ENCODE data around the gene SMARCE1. TPM values are rescaled to one million over a fixed set of nuclear protein-coding genes. Genes with fewer than 3 reads are reported as not detected.

Gene SMARCE1
- polyA plus RNA-seq, 1 donor from 2014 or later, result 248 TPM

- no peak for TF ChIP-seq EP300 (conservative IDR thresholded peaks at IDR 0.05; ENCODE audit: poor library complexity, severe bottlenecking)
These were observed 49.0 kb upstream of the SMARCE1 start (continued) for GRCh38 chr17:40696651-40697072.

DNA sequence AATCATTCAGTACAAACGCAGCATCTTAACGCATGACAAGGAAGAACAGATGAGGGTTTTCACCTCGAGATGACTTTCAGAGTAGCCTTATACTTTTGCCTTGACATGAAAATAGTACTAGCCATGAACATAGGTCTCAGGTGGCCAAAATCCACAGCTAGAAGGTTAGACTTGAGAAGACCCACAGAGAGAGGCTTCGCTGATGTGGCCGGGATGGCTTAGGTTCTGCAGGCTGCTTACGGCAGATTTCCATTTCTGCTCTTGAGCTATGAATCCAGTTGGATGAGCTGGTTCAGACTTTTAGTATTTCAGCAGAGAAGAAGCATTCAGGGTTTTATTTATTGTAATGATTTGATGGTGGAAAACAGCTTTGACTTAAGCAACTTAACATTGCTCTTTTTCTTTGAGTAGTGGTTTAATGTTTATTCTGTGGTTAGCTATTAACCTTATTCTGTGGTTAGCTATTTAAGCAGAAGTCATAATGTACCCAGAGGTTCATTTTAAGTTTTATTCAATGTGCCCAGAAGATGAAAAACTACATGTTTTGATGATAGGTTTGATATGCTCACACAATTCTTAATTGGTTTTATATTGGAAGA, 48.4 kb upstream of the SMARCE1 start:
- no peaks in the 10 kb centered on the region for H3K27me3 ChIP-seq (ENCODE audit: insufficient read depth, low read depth, low read length)
- no peaks in the 10 kb centered on the region for H3K36me3 ChIP-seq (ENCODE audit: insufficient read depth, low read length)
- no peak overlapping the region for H3K4me3 ChIP-seq (ENCODE audit: low read length)
- no peaks in the 10 kb centered on the region for H3K9me3 ChIP-seq (ENCODE audit: low read length)
- no peak overlapping the region for H3K27ac ChIP-seq (ENCODE audit: low read length)
- H2AFZ ChIP-seq (ENCODE audit: low read depth, low read length), result no peak overlapping the region
- H3K4me2 ChIP-seq (ENCODE audit: low read length), result no peak overlapping the region
- H3K9me2 ChIP-seq (ENCODE audit: insufficient read depth, low read length), result no peaks in the 10 kb centered on the region
- no peaks in the 10 kb centered on the region for H3F3A ChIP-seq (ENCODE audit: insufficient read depth, low read length, poor library complexity, severe bottlenecking)
- no peak overlapping the region for H3K9ac ChIP-seq (ENCODE audit: low read length)
- H4K20me1 ChIP-seq (ENCODE audit: insufficient read depth), result no peaks in the 10 kb centered on the region
- TF ChIP-seq MXI1 (conservative IDR thresholded peaks at IDR 0.05; ENCODE audit: poor library complexity, severe bottlenecking) (no peak), EZH2 (IDR thresholded peaks at IDR 0.05; ENCODE audit: borderline replicate concordance, insufficient read depth, low read length, poor library complexity, severe bottlenecking) (no peak), TAF1 (IDR thresholded peaks at IDR 0.05; ENCODE audit: low read depth) (no peak), RAD21 (conservative IDR thresholded peaks at IDR 0.05) (no peak)
- TF ChIP-seq, protein P1, sequence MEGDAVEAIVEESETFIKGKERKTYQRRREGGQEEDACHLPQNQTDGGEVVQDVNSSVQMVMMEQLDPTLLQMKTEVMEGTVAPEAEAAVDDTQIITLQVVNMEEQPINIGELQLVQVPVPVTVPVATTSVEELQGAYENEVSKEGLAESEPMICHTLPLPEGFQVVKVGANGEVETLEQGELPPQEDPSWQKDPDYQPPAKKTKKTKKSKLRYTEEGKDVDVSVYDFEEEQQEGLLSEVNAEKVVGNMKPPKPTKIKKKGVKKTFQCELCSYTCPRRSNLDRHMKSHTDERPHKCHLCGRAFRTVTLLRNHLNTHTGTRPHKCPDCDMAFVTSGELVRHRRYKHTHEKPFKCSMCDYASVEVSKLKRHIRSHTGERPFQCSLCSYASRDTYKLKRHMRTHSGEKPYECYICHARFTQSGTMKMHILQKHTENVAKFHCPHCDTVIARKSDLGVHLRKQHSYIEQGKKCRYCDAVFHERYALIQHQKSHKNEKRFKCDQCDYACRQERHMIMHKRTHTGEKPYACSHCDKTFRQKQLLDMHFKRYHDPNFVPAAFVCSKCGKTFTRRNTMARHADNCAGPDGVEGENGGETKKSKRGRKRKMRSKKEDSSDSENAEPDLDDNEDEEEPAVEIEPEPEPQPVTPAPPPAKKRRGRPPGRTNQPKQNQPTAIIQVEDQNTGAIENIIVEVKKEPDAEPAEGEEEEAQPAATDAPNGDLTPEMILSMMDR (IDR thresholded peaks at IDR 0.05; ENCODE audit: poor library complexity, severe bottlenecking), result no peak
- TF ChIP-seq, protein P2, sequence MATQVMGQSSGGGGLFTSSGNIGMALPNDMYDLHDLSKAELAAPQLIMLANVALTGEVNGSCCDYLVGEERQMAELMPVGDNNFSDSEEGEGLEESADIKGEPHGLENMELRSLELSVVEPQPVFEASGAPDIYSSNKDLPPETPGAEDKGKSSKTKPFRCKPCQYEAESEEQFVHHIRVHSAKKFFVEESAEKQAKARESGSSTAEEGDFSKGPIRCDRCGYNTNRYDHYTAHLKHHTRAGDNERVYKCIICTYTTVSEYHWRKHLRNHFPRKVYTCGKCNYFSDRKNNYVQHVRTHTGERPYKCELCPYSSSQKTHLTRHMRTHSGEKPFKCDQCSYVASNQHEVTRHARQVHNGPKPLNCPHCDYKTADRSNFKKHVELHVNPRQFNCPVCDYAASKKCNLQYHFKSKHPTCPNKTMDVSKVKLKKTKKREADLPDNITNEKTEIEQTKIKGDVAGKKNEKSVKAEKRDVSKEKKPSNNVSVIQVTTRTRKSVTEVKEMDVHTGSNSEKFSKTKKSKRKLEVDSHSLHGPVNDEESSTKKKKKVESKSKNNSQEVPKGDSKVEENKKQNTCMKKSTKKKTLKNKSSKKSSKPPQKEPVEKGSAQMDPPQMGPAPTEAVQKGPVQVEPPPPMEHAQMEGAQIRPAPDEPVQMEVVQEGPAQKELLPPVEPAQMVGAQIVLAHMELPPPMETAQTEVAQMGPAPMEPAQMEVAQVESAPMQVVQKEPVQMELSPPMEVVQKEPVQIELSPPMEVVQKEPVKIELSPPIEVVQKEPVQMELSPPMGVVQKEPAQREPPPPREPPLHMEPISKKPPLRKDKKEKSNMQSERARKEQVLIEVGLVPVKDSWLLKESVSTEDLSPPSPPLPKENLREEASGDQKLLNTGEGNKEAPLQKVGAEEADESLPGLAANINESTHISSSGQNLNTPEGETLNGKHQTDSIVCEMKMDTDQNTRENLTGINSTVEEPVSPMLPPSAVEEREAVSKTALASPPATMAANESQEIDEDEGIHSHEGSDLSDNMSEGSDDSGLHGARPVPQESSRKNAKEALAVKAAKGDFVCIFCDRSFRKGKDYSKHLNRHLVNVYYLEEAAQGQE (IDR thresholded peaks at IDR 0.05; ENCODE audit: borderline replicate concordance), result no peak
- no peaks in the 10 kb centered on the region for H3K79me2 ChIP-seq (replicated peaks; ENCODE audit: insufficient read depth, low read length)

- H3K9ac ChIP-seq (ENCODE audit: low read length), result no peak overlapping the region
- H3F3A ChIP-seq (ENCODE audit: insufficient read depth, low read length, poor library complexity, severe bottlenecking), result no peaks in the 10 kb centered on the region
- H3K27ac ChIP-seq (ENCODE audit: low read length), result no peak overlapping the region
- no peaks in the 10 kb centered on the region for H3K9me2 ChIP-seq (ENCODE audit: insufficient read depth, low read length)
- no peak overlapping the region for H2AFZ ChIP-seq (ENCODE audit: low read depth, low read length)
- H3K4me3 ChIP-seq (ENCODE audit: low read length), result no peak overlapping the region
- H3K4me2 ChIP-seq (ENCODE audit: low read length), result no peak overlapping the region
- no peaks in the 10 kb centered on the region for H3K27me3 ChIP-seq (ENCODE audit: insufficient read depth, low read depth, low read length)
- no peaks in the 10 kb centered on the region for H3K36me3 ChIP-seq (ENCODE audit: insufficient read depth, low read length)
- no peaks in the 10 kb centered on the region for H4K20me1 ChIP-seq (ENCODE audit: insufficient read depth)
- no peak for TF ChIP-seq EP300 (conservative IDR thresholded peaks at IDR 0.05; ENCODE audit: poor library complexity, severe bottlenecking)
- no peak for TF ChIP-seq RAD21 (conservative IDR thresholded peaks at IDR 0.05)
- TF ChIP-seq EZH2 (IDR thresholded peaks at IDR 0.05; ENCODE audit: borderline replicate concordance, insufficient read depth, low read length, poor library complexity, severe bottlenecking), result no peak
- TF ChIP-seq POLR2AphosphoS5 (IDR thresholded peaks at IDR 0.05), result no peak
- TF ChIP-seq TAF1 (IDR thresholded peaks at IDR 0.05; ENCODE audit: low read depth), result no peak
- TF ChIP-seq, protein P2 (IDR thresholded peaks at IDR 0.05; ENCODE audit: borderline replicate concordance), result no peak
- TF ChIP-seq, protein P1 (IDR thresholded peaks at IDR 0.05; ENCODE audit: poor library complexity, severe bottlenecking), result no peak
- TF ChIP-seq MXI1 (conservative IDR thresholded peaks at IDR 0.05; ENCODE audit: poor library complexity, severe bottlenecking), result no peak
- no peak for TF ChIP-seq SMC3 (conservative IDR thresholded peaks at IDR 0.05; ENCODE audit: poor library complexity)
- no peaks in the 10 kb centered on the region for H3K9me3 ChIP-seq (ENCODE audit: low read length)
- no peaks in the 10 kb centered on the region for H3K79me2 ChIP-seq (replicated peaks; ENCODE audit: insufficient read depth, low read length)
These were observed 47.0 kb upstream of the SMARCE1 start for GRCh38 chr17:40694584-40694983.
